GM12878 (cell line): Measurements from ENCODE around the gene NEURL4.

ENCODE experiments used
- CTCF ChIP-seq, 3 experiments: IDR thresholded peaks in 2 of 3; conservative IDR thresholded peaks in 1 of 3; 2 replicates each; pipeline ENCODE4 v1.5.1; 2011; ENCODE audit warnings: low read depth in 3 of 3, low read length in 3 of 3, mild to moderate bottlenecking in 3 of 3, control low read depth in 2 of 3, moderate library complexity in 2 of 3, inconsistent platforms in 1 of 3, mixed read lengths in 1 of 3; ENCODE audit not compliant: control insufficient read depth in 2 of 3, insufficient read depth in 1 of 3; ENCODE audit errors: extremely low read depth in 1 of 3
- HDAC2 ChIP-seq: fragments of 200-600 bp; sonication (generic); IDR thresholded peaks from 2 replicates; pipeline ENCODE4 v1.6.1; 2017
- MXI1 ChIP-seq: fragments of 150-350 bp; IDR thresholded peaks from 2 replicates; pipeline ENCODE4 v1.6.1; 2011; ENCODE audit warnings: low read depth, mild to moderate bottlenecking, inconsistent platforms, low read length, improper control_type of control experiment
- NFIC ChIP-seq: IDR thresholded peaks from 2 replicates; pipeline ENCODE4 v1.6.1; 2012; ENCODE audit warnings: low read depth, mild to moderate bottlenecking, inconsistent platforms, low read length, moderate library complexity
- POLR2A ChIP-seq: IDR thresholded peaks from 2 replicates; pipeline ENCODE4 v1.6.1; 2011; ENCODE audit warnings: low read depth, mild to moderate bottlenecking, low read length
- RELA ChIP-seq: fragments of 450-650 bp; IDR thresholded peaks from 2 replicates; pipeline ENCODE4 v1.8.0; 2014; ENCODE audit warnings: borderline replicate concordance; ENCODE audit not compliant: partially characterized antibody
- SIN3A ChIP-seq: IDR thresholded peaks from 2 replicates; pipeline ENCODE4 v1.6.1; 2012; ENCODE audit warnings: low read depth, low read length, improper control_type of control experiment
- SKIL ChIP-seq: fragments of 450-650 bp; IDR thresholded peaks from 2 replicates; pipeline ENCODE4 v1.6.1; 2017; ENCODE audit warnings: mild to moderate bottlenecking, low read depth, inconsistent platforms; ENCODE audit not compliant: poor library complexity, severe bottlenecking
- ZZZ3 ChIP-seq: IDR thresholded peaks from 2 replicates; pipeline ENCODE4 v1.6.1; 2011; ENCODE audit warnings: low read depth; ENCODE audit not compliant: control insufficient read depth, insufficient read length
- TF ChIP-seq, protein P1 (sequence below): IDR thresholded peaks from 2 replicates; pipeline ENCODE4 v1.6.1; 2011; ENCODE audit warnings: low read depth, low read length, improper control_type of control experiment, borderline replicate concordance
- TF ChIP-seq, protein P2 (sequence below): IDR thresholded peaks from 2 replicates; pipeline ENCODE4 v1.6.1; 2012; ENCODE audit warnings: low read depth, low read length, improper control_type of control experiment
- TF ChIP-seq, protein P3 (sequence below): fragments of 450-650 bp; IDR thresholded peaks from 2 replicates; pipeline ENCODE4 v1.6.1; 2016; ENCODE audit warnings: mild to moderate bottlenecking
- TF ChIP-seq, protein P4 (sequence below): fragments of 450-650 bp; IDR thresholded peaks from 2 replicates; pipeline ENCODE4 v1.6.1; 2014; ENCODE audit warnings: mild to moderate bottlenecking
- TF ChIP-seq, protein P5 (sequence below): IDR thresholded peaks from 2 replicates; pipeline ENCODE4 v1.6.1; 2012; ENCODE audit warnings: low read depth, low read length, improper control_type of control experiment

DNA sequence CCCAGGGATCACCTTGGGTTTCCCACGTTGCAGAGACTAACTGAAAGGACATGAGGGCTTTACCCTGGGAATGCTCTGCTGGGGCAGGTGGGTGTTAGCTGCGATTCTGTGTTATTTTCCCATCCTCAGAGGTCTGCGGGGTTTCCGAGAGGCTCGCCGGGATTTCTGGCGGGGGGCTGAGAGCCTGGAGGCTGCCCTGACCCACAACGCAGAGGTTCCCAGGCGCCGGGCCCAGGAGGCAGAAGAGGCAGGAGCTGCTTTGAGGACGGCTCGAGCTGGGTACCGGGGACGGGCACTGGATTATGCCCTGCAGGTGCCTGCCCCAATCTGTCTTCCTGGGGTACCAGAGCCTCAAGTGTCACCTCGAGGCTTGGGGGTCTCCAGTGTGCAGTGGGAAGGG, 14.1 kb upstream of the NEURL4 start:
- TF ChIP-seq, protein P1, sequence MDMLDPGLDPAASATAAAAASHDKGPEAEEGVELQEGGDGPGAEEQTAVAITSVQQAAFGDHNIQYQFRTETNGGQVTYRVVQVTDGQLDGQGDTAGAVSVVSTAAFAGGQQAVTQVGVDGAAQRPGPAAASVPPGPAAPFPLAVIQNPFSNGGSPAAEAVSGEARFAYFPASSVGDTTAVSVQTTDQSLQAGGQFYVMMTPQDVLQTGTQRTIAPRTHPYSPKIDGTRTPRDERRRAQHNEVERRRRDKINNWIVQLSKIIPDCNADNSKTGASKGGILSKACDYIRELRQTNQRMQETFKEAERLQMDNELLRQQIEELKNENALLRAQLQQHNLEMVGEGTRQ = no peak
- TF ChIP-seq CTCF (IDR thresholded peaks at IDR 0.05 in 2 of 3, conservative IDR thresholded peaks at IDR 0.05 in 1 of 3; ENCODE audit: control insufficient read depth in 2 of 3, extremely low read depth in 1 of 3, insufficient read depth in 1 of 3, low read depth in 3 of 3, low read length in 3 of 3) (no peak), MXI1 (no peak), NFIC (no peak), RELA (no peak), SIN3A (no peak), HDAC2 (no peak), POLR2A (no peak; the same call in 1 of the 2 replicates), ZZZ3 (no peak), SKIL (no peak)
- TF ChIP-seq, protein P2, sequence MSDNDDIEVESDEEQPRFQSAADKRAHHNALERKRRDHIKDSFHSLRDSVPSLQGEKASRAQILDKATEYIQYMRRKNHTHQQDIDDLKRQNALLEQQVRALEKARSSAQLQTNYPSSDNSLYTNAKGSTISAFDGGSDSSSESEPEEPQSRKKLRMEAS = no peak
- TF ChIP-seq, protein P3, sequence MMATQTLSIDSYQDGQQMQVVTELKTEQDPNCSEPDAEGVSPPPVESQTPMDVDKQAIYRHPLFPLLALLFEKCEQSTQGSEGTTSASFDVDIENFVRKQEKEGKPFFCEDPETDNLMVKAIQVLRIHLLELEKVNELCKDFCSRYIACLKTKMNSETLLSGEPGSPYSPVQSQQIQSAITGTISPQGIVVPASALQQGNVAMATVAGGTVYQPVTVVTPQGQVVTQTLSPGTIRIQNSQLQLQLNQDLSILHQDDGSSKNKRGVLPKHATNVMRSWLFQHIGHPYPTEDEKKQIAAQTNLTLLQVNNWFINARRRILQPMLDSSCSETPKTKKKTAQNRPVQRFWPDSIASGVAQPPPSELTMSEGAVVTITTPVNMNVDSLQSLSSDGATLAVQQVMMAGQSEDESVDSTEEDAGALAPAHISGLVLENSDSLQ = no peak
- TF ChIP-seq, protein P4, sequence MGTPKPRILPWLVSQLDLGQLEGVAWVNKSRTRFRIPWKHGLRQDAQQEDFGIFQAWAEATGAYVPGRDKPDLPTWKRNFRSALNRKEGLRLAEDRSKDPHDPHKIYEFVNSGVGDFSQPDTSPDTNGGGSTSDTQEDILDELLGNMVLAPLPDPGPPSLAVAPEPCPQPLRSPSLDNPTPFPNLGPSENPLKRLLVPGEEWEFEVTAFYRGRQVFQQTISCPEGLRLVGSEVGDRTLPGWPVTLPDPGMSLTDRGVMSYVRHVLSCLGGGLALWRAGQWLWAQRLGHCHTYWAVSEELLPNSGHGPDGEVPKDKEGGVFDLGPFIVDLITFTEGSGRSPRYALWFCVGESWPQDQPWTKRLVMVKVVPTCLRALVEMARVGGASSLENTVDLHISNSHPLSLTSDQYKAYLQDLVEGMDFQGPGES = no peak
- TF ChIP-seq, protein P5, sequence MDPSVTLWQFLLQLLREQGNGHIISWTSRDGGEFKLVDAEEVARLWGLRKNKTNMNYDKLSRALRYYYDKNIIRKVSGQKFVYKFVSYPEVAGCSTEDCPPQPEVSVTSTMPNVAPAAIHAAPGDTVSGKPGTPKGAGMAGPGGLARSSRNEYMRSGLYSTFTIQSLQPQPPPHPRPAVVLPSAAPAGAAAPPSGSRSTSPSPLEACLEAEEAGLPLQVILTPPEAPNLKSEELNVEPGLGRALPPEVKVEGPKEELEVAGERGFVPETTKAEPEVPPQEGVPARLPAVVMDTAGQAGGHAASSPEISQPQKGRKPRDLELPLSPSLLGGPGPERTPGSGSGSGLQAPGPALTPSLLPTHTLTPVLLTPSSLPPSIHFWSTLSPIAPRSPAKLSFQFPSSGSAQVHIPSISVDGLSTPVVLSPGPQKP = no peak
